ENCODE measurements around the gene ESRRG.
"Not testable (repeated sequence)": the region's sequence is repeated elsewhere in the genome, so short reads cannot be mapped to it uniquely, and the experiment has no call there.

Gene ESRRG

DNA sequence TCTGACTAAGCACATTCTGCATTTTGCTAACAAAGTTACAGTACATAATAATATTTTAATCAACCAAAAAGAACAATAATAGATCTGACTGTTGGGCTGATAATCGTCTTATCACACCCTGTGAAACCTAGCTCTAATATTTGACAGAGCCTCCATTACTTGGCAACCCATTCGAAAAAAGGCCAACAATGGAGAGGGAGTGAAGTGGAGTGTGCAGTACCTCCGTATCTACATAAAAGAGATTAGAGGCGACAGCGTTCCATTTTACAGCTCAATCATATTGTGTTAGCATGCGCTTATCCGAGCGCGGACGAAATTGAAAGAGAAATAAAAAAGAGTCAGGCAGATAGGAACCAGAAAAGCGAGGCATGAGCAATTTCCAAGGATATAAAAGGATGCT lies 162.7 kb downstream of the ESRRG start:
- DNase-seq: no peak

DNA sequence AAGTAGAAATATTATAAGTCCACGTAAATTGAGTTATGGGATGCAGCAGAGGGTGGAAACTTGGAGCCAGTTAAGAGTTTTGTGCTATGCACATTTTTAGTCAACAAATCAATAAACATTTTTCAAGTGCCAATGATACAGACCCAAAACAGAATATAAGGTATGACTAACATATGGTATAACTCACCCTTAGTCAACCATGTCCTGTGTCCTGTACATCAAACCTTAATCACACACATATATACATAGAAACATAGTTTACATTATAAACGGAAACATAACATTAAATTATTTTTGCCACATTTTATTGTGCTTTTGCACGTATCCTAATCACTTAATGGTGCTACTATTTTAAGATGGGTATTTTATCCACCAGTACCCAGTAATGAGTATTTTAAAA lies 163.9 kb downstream of the ESRRG start:
- DNase-seq: no peak

DNA sequence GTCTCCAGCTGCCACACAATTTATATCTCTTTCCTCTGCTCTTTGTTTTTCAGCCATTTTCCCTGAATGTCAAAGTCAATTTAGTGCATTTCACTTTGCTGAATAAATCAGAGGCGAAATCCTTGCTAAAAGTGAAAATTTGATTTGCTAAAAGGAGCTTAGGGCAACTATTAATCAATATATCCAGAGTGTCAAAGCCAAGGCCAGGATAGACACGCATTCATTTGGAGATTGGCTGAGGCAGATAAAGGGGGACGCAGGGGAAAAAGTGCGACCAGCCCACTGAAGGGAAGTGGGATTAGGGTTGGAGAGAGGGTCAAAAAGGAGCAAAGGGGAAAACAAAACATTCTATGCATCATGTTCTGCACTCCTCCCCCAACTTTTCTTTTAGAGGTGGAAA lies 167.6 kb downstream of the ESRRG start:
- no peak for DNase-seq

DNA sequence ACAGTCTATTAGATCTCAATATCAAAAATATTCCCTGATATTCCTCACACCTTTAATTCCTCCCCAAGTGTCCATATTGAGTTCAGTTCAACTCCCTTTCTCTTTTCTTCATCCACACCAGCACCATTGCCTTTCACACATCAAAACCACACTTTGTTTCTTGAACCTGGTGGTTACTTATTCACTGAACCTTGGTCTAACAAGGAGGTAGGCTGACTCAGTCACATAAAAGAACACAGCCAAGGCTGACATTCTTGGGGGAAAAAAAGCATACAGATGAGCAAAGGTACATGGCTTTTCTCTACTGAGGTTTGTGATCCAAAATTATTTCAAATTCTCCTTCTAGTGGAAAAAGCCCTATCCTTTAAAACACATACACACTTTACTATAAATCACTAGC lies 168.3 kb downstream of the ESRRG start:
- DNase-seq: no peak

DNA sequence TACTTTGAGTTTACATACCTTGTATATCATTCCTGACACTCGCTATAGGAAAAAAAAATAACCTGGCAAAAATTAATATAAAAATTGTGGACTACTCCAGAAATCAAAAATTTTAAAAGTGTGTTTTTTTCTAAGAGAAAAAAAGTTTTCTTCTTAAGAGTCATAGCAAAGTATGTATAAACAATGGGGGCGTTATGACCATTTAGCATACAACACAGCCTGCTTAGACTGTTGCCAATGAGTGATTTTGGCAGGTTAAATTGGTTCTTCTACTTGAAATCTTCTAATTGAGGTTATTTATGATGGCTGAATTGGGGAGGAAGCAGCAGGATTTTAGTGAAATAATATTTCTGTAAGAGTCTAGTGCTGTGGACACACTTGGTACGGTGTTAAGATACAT lies 169.5 kb downstream of the ESRRG start:
- DNase-seq: no peak

DNA sequence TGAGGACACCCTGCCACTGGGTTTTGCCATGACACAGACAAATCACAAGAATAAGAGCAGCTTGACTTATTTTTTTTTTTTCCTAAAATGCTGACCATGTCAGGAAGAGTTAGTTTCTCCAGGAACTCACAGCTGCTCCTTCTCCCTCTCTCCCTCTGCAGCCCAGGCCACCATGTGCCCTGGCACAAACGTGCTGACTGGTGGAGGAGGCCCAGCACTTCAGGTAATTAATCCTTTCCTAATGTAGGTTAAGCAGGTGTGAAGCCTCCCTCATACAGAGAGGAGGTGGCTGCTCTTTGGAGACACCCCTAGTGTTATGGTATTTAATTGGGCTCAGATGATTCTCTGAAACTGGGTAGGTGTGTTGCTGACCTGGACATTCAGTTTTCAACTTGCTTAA lies 170.2 kb downstream of the ESRRG start:
- no peak for DNase-seq

DNA sequence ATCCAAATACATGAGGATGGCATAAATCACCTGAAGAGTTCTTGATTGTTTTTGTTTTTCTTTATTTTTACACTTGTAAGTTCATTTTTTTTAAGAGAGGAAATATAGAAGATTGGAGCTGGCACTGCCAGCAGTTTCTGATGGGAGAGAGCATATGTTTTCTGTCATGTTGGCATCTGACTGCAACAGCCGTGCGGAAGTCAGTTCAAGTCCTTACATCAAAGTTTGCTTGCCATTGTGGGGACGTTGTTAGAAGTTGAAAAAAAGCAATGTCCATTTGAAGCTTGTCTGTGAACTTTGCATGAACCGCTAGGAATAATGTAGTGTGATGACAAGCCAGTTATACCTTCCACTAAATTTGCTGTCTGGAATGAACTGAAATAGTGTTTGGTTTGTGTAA lies 173.4 kb downstream of the ESRRG start:
- DNase-seq: no peak

DNA sequence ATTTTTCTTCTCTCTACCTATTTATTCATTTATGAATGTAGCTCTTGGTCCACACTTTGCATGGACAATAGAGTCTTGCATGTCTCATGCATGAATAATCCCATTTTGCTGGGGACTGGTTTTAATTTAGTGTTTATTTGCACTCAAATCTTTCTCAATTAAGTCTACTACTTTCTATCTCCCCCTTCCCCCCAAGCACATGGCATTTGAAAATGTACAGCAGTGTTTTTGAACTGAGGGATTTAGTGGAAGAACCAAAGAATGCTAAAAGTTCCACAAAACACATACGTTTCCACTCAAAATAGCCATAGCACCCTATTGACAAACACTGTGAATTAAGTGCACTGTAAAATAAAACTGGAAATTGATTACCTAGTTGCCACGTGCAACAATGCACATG lies 180.5 kb downstream of the ESRRG start:
- DNase-seq: no peak

DNA sequence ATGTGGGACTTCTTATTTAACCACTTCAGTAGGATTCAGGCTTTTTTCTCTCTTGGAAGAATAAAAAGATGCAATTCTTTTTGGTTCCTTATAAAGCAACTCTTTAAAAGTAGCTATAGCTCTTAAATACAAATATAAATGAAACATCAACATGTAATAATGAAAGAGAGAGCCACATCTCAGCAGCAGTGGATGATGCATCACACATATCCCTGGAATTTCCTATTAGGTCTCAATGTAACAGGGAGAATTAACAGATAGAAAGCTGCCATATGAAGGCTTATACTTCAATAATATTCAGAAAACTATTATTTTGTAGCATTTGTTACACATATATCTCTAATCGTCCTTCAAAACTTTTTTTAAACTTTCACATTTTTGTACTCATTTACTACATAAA lies 181.0 kb downstream of the ESRRG start:
- no peak for DNase-seq

DNA sequence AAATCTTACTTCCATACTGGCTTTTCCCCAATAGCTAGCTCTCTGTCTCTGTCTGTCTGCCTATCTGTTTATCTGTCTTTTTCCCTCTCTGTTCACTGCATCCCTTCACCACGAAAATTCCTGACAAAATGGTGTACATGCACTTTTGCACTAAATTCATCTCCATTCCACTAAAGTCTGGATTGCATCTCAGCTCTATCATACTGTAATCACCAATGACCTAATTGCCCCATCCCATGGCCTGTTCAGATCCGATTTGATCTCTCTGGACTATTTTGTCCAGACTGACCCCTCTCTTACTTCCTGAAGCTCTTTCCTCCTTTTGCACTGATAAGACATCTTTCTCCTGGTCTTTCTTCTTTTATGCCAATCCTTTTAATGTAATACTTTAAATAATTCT lies 187.5 kb downstream of the ESRRG start:
- DNase-seq: no peak

DNA sequence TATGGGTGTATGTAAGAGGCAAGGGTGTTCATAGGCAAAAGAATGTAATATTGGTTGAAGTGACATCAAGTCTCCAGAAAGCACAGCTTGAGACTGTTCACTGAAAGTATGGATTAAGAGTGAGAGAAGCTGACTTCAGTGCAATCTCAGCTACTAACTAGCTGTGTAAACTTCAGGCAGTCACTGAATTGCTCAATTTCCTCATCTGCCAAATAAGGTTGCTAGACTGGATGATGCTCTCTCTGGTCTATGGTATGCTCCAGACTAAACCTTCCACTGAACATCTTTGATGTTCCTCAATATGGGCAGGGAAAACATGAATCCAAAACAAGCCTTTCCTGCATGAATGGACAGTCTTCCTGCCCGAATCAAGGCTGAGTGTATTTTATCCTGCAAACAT lies 188.2 kb downstream of the ESRRG start:
- no peak for DNase-seq

DNA sequence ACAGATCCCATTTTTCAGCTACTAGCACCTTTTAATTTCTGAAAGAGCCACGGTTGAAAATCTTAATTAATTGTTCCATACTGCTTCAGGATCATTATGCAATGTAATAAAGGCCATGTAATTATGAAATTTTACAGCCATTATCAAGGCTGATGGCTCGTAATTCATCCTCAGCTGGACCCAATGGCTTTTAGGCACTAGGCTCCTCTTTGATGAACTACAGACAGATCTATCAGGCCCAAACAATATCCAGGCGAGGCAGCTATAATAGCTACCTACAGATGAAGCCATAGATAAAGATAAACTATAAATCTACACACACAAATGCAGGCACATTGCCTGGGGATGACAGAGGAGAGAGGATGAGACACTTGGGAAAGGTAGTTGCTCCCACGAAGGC lies 189.5 kb downstream of the ESRRG start:
- no peak for DNase-seq

DNA sequence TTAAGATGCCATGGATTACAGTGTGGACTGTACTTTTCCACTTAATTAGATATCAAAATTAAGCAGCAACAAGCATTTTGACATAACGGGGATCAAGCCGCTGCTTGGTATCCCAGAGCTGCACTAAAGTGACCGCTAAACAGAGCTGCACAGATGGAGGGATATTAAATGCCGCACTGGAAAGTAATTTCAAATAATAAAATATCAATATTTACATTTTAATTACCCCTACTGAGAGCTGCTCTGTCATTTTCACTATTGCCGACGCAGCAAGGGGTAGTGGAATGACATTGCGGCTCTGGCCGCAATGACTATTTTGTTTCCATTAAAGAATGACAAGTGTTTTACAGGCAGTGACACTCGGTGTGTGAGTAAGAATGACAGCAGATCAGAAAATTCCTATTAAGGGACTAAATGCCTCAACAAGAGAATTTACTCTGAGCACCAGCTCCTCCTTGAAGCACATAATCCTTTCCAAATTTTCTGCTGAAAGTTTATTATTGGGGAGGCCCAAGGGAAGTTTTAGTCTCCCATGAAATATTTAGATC lies 190.9 kb downstream of the ESRRG start:
- DNase-seq: no peak

DNA sequence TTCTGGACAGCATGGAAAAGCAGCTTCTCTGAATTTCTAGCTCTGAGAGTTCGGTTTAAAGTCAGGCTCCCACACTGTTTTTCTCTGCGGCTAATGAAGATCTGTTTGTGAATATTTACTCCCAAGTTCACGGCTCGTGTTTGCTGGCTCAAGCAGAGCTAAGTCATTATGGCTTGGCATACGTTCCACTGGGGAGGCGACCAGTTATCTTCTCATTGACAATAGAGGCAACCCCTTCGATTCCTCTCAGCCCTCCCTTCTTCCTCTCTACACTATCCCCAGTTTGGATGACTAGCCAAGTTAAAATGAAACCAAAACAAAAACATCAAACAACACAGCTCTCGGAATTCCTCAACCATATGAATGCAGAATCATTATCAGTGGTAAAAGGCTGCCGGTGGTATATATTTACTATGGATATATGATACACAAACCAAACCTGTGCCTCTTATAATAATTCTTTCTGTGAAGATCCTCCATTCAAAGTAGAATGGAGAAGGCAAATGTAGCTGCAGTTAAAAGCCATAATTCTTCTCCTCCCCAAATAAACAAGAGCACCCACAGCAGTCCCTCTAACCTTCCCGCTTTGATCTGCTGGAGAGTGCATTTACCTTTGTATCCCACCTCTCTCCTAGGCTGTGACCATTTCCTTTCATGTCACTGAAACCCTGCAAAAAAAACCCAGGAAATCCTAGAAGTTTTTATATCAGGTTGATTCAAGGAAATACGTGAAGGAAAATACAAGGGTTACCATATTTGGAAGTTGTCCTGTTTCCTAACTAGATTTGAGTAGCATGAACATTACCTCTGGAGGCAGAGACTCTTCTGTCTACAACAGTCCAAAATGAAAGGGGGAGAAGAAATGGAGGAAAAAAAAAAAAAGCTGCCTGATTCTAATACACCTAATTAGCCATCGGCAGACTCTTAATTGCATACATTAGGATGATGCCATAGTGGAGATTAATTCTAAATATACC lies 191.7 kb downstream of the ESRRG start:
- DNase-seq: no peak

DNA sequence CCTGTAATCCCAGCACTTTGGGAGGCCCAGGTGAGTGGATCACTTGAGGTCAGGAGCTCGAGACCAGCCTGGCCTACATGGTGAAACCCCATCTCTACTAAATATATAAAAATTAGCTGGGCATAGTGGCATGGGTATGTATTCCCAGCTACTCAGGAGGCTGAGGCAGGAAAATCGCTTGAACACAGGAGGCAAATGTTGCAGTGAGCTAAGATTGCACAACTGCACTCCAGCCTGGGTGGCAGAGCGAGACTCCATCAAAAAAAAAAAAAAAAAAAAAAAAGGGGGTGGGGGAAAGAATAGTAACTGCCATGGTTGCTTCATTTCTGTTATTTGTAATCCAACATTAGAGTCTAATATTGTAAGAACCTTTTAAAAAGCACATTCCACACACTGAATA lies 193.4 kb downstream of the ESRRG start:
- DNase-seq: not testable (repeated sequence)

DNA sequence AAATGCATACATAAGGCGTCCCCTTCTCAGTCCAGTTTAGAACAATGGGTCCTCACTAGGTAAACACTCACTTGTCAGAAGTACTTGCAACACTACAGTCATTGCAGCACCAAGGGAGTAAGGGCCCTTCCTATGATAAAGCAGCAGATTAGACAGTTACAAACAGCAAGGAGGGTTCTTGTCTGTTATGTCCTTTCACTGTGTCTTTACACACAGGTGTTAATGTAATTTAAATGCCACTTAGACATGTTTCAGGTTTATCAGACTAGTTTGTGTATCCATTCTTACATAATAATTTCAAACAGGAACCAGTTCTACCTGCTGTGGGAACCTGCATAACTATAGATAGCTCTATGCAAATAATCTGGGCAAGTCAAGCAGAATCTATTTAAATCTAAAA lies 194.4 kb downstream of the ESRRG start:
- DNase-seq: no peak

DNA sequence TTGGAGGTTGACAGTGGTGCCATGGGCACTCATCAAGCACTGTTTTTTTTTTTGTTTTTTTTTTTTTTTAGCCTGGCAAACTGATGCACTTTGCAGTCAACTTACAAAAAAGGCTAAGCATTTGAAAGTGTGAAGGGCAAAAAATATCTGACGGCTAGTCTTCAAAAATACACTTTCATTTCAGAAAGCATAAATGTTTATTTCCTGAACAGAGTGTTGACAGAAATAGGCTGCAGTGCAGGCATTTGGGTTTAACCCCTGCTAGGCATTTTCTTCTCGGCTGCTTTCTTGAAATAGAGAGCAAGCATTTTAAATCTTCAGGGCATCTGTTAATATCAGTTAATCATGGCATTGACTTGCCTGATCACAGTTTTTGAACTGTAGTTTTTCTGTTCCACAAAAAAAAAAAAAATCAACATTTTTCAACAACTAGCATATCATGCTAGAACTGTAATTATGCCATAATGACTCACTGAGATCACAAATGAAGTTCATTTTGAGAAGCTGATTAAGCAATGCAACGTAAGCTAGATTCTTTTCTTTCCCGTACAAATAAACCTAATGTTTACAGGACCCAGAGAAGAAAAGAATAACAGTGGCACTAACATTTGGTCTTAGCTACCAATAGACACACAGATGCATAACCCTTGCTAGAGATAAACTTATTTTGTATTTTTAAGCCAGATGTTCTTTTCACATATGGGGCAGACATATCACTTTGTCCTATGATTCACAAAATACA lies 199.6 kb downstream of the ESRRG start:
- no peak for DNase-seq

DNA sequence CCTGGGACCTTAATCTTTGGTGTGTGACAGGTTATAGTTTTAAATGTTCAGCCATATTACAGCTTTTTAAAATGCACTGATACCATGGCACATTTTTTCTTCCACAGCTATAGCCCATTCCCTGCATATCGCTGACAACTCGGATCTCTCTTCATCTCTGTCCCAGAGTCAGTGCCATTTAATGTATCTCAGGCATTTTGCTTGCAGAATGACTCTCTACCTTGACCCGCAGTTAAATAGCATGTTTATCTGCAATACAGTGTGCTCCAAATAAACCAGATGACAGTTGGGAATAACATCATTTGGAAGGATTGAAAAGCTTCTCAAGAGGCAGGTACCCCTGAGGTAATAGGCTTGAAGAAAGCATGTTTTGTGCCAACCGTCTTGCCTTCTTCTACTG lies 200.2 kb downstream of the ESRRG start:
- DNase-seq: no peak

DNA sequence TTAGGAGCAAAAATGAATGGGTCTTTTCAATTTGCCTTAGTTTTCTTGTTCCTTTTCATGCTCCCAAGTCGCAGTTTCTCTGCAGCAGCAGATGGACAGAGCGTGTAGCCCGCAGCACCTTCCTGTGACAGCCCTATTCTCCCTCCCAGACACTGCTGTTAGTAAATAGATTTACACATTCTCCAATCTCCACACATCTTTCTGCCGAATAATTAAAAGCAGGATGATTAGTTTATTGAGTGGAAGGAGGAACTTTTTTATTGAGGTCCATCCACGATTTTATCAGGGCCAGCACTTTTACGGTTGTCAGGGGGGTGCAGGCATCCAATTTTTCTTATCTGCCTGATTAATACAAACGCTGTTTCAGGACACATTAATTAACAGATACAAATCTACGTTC lies 201.8 kb downstream of the ESRRG start:
- no peak for DNase-seq

DNA sequence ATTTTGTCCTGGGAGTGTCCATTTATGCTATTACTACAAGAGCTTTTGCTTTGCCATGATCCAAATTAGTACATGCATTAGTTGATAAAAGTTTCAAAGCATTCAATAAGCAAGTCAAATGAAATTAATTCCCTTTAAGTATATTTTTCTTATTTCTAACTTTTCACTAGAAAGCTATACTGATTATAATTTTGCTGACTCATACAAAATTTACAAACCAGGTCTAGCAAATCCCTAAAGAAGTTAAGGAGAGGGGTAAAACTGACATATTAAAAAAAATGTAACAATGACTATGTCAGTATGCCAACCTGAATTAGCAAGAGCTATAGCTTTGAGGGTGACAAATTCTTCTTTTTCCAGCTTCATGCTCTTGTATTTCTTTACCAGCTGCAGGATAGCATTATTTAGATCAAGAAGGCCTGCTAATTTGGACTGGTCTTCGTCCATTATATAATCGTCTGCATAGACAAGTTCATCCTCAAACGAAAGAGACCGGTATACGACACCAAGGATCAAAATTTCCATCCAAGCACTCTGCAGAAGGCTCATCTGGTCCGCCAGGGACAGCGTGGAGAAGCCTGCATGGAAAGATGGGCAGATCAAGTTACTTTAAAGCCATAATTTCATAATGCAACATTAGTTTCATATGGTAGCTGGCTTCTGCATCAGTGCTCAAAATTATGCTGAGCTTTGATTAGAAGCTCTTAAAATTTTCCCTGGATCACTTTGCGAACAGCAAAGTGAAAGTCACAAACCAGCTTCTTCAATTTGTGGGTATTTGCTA lies 204.2 kb downstream of the ESRRG start:
- no peak for DNase-seq

DNA sequence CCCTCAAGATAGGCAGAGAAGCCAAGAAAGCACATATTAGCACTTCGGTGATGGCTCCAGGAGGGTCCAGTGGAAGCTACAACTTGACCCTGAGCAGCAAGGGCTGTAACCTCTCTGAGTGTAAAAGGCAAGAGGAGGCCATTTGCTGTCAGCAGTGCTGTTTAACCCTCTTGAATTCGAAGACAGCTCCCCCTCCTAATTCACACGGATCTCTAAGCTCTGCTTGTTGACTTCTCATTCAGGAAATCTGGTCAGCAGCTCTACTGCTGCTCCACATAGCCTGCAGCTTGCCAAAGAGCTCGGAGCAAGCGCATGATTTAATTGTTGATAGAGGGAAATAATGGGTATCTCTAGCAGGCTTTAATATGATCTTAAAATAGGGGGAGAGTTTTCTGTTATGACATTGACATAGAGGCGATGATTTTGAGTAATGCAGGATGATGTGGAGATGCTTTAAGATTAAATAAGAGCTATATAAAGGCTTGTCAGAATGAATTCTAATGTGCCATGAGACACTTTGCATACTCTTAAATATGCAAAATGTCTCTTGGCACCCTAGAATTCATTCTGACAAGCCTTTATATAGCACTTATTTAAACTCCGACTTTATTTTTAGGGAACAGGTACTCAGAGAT lies 220.6 kb downstream of the ESRRG start:
- no peak for DNase-seq

DNA sequence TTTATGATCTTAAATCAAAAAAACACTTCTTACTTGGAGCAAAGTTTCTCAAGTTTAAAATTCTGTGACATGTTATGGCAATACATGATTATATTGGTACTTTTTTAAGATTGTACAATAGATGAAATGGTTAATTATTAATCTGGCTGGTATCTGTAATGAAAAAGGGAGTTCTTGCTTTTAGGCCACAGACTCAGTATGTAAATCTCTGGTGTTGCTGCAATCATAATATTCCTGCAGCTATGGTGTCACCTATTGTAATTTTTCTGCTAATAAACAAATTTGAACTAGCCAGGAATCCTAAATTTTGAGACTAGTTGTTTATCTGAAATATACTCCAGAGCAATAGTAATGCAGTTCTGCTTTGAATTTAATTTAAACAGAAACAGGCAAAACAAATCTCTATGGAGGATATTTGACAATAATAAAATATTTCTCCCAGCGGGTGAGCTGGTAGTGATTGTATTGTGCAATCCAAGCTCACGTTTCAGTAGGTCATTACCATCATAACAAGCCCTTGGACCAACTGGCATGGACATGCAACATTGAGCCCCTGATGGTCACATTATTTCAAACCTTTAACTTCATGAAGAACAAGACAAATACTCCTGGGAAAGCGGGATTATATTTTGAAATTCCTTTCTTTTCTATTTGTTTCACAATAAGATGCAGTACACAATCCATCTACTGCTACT lies 222.8 kb downstream of the ESRRG start:
- DNase-seq: no peak
